Peyer's patch (tissue), 4 donors: ENCODE measurements around the gene FAM200B.

ENCODE experiments used
- POLR2A ChIP-seq, 2 donors: fragments of 450-650 bp; IDR thresholded peaks; one replicate each; pipeline ENCODE4 v1.5.1; 2017; ENCODE audit warnings: antibody characterized with exemption in 2 of 2, mild to moderate bottlenecking in 2 of 2, moderate library complexity in 2 of 2
- TF ChIP-seq, protein P1 (sequence below), 6 experiments: fragments of 450-650 bp in 4 of 6; fragments of 200-600 bp in 2 of 6; sonication (generic) in 1 of 6; IDR thresholded peaks; one replicate each; pipeline ENCODE4 v1.5.1; 2017 to 2019; ENCODE audit warnings: antibody characterized with exemption in 6 of 6, mild to moderate bottlenecking in 3 of 6, moderate library complexity in 1 of 6

DNA sequence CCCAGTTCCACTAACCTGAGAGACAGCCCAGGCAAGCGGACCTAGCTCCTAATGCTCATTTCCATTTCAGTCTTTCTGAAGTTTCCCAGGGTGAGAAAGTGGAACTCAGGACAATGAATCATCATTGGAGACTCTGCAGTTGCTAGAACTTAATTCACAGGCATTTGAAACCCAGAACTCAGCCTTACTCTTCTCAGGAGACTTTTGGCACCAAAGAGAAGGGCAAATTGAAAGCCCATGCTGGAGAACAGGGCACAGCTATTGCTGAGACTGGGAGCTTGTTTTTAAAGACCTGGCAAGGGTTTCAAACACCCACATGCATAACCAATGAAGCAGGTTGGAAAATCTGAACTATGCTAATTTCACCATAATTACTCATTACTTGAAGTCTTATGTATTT is 57.2 kb downstream of the FAM200B start:
- TF ChIP-seq, protein P1, sequence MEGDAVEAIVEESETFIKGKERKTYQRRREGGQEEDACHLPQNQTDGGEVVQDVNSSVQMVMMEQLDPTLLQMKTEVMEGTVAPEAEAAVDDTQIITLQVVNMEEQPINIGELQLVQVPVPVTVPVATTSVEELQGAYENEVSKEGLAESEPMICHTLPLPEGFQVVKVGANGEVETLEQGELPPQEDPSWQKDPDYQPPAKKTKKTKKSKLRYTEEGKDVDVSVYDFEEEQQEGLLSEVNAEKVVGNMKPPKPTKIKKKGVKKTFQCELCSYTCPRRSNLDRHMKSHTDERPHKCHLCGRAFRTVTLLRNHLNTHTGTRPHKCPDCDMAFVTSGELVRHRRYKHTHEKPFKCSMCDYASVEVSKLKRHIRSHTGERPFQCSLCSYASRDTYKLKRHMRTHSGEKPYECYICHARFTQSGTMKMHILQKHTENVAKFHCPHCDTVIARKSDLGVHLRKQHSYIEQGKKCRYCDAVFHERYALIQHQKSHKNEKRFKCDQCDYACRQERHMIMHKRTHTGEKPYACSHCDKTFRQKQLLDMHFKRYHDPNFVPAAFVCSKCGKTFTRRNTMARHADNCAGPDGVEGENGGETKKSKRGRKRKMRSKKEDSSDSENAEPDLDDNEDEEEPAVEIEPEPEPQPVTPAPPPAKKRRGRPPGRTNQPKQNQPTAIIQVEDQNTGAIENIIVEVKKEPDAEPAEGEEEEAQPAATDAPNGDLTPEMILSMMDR (IDR thresholded peaks at IDR 0.05): no peak
- TF ChIP-seq POLR2A (IDR thresholded peaks at IDR 0.05): no peak
